Measurements from ENCODE around the gene MACROD2.

The MACROD2 gene

GRCh38 chr20:14512839-14513238 lies 517.5 kb downstream of the MACROD2 start:
- no peaks in the 10 kb centered on the region for H3K36me3 ChIP-seq (ENCODE audit: control insufficient read depth in 2 of 2, insufficient read depth in 2 of 2, low read length in 2 of 2)

GRCh38 chr20:14518648-14519047 lies 523.3 kb downstream of the MACROD2 start:
- Histone ChIP-seq H3K9ac (ENCODE audit: low read length in 2 of 2) (no peak overlapping the region), H3K9me3 (ENCODE audit: control insufficient read depth in 2 of 2, low read length in 2 of 2) (no peaks in the 10 kb centered on the region), H3K27me3 (ENCODE audit: control insufficient read depth in 1 of 2, insufficient read depth in 2 of 2, low read length in 2 of 2) (no peaks in the 10 kb centered on the region), H3K36me3 (ENCODE audit: control insufficient read depth in 2 of 2, insufficient read depth in 2 of 2, low read length in 2 of 2) (no peaks in the 10 kb centered on the region), H3K4me1 (ENCODE audit: control insufficient read depth, insufficient read depth, low read length) (no peaks in the 10 kb centered on the region), H3K4me3 (ENCODE audit: low read length in 2 of 2) (no peak overlapping the region), H3K27ac (ENCODE audit: low read length) (no peak overlapping the region)

More at GRCh38 chr20:14512839-14513238, 517.5 kb downstream of the MACROD2 start:
- Histone ChIP-seq H3K4me1 (ENCODE audit: control insufficient read depth, insufficient read depth, low read length) (no peaks in the 10 kb centered on the region), H3K9ac (ENCODE audit: low read length in 2 of 2) (no peak overlapping the region), H3K9me3 (ENCODE audit: control insufficient read depth in 2 of 2, low read length in 2 of 2) (no peaks in the 10 kb centered on the region), H3K4me3 (ENCODE audit: low read length in 2 of 2) (no peak overlapping the region), H3K27ac (ENCODE audit: low read length) (no peak overlapping the region), H3K27me3 (ENCODE audit: control insufficient read depth in 1 of 2, insufficient read depth in 2 of 2, low read length in 2 of 2) (no peaks in the 10 kb centered on the region)

GRCh38 chr20:14521016-14521415 lies 525.7 kb downstream of the MACROD2 start:
- H3K4me1 ChIP-seq (ENCODE audit: control insufficient read depth, insufficient read depth, low read length) = no peaks in the 10 kb centered on the region
- no peaks in the 10 kb centered on the region for H3K27me3 ChIP-seq (ENCODE audit: control insufficient read depth in 1 of 2, insufficient read depth in 2 of 2, low read length in 2 of 2)
- no peaks in the 10 kb centered on the region for H3K36me3 ChIP-seq (ENCODE audit: control insufficient read depth in 2 of 2, insufficient read depth in 2 of 2, low read length in 2 of 2)
- no peak overlapping the region for H3K9ac ChIP-seq (ENCODE audit: low read length in 2 of 2)
- no peaks in the 10 kb centered on the region for H3K9me3 ChIP-seq (ENCODE audit: control insufficient read depth in 2 of 2, low read length in 2 of 2)
- no peak overlapping the region for H3K27ac ChIP-seq (ENCODE audit: low read length)
- no peak overlapping the region for H3K4me3 ChIP-seq (ENCODE audit: low read length in 2 of 2)

GRCh38 chr20:14521436-14521835 lies 526.1 kb downstream of the MACROD2 start:
- no peaks in the 10 kb centered on the region for H3K27me3 ChIP-seq (ENCODE audit: control insufficient read depth in 1 of 2, insufficient read depth in 2 of 2, low read length in 2 of 2)
- no peak overlapping the region for H3K27ac ChIP-seq (ENCODE audit: low read length)
- no peaks in the 10 kb centered on the region for H3K36me3 ChIP-seq (ENCODE audit: control insufficient read depth in 2 of 2, insufficient read depth in 2 of 2, low read length in 2 of 2)
- no peak overlapping the region for H3K9ac ChIP-seq (ENCODE audit: low read length in 2 of 2)
- H3K9me3 ChIP-seq (ENCODE audit: control insufficient read depth in 2 of 2, low read length in 2 of 2) = no peaks in the 10 kb centered on the region
- H3K4me3 ChIP-seq (ENCODE audit: low read length in 2 of 2) = no peak overlapping the region
- no peaks in the 10 kb centered on the region for H3K4me1 ChIP-seq (ENCODE audit: control insufficient read depth, insufficient read depth, low read length)

GRCh38 chr20:14522595-14522994 lies 527.3 kb downstream of the MACROD2 start:
- no peaks in the 10 kb centered on the region for H3K9me3 ChIP-seq (ENCODE audit: control insufficient read depth in 2 of 2, low read length in 2 of 2)
- no peaks in the 10 kb centered on the region for H3K27me3 ChIP-seq (ENCODE audit: control insufficient read depth in 1 of 2, insufficient read depth in 2 of 2, low read length in 2 of 2)
- no peak overlapping the region for H3K27ac ChIP-seq (ENCODE audit: low read length)
- no peaks in the 10 kb centered on the region for H3K4me1 ChIP-seq (ENCODE audit: control insufficient read depth, insufficient read depth, low read length)
- H3K36me3 ChIP-seq (ENCODE audit: control insufficient read depth in 2 of 2, insufficient read depth in 2 of 2, low read length in 2 of 2) = no peaks in the 10 kb centered on the region
- H3K4me3 ChIP-seq (ENCODE audit: low read length in 2 of 2) = no peak overlapping the region
- H3K9ac ChIP-seq (ENCODE audit: low read length in 2 of 2) = no peak overlapping the region

- Histone ChIP-seq H3K4me3 (ENCODE audit: low read length in 2 of 2) (no peak overlapping the region), H3K27ac (ENCODE audit: low read length) (no peak overlapping the region), H3K9me3 (ENCODE audit: control insufficient read depth in 2 of 2, low read length in 2 of 2) (no peaks in the 10 kb centered on the region), H3K4me1 (ENCODE audit: control insufficient read depth, insufficient read depth, low read length) (no peaks in the 10 kb centered on the region), H3K9ac (ENCODE audit: low read length in 2 of 2) (no peak overlapping the region), H3K27me3 (ENCODE audit: control insufficient read depth in 1 of 2, insufficient read depth in 2 of 2, low read length in 2 of 2) (no peaks in the 10 kb centered on the region), H3K36me3 (ENCODE audit: control insufficient read depth in 2 of 2, insufficient read depth in 2 of 2, low read length in 2 of 2) (no peaks in the 10 kb centered on the region)
Measured at GRCh38 chr20:14523090-14523489, 527.8 kb downstream of the MACROD2 start.

GRCh38 chr20:14525426-14525825 lies 530.1 kb downstream of the MACROD2 start:
- Histone ChIP-seq H3K9me3 (ENCODE audit: control insufficient read depth in 2 of 2, low read length in 2 of 2) (no peaks in the 10 kb centered on the region), H3K27me3 (ENCODE audit: control insufficient read depth in 1 of 2, insufficient read depth in 2 of 2, low read length in 2 of 2) (no peaks in the 10 kb centered on the region), H3K4me3 (ENCODE audit: low read length in 2 of 2) (no peak overlapping the region), H3K36me3 (ENCODE audit: control insufficient read depth in 2 of 2, insufficient read depth in 2 of 2, low read length in 2 of 2) (no peaks in the 10 kb centered on the region), H3K27ac (ENCODE audit: low read length) (no peak overlapping the region), H3K4me1 (ENCODE audit: control insufficient read depth, insufficient read depth, low read length) (no peaks in the 10 kb centered on the region), H3K9ac (ENCODE audit: low read length in 2 of 2) (no peak overlapping the region)

GRCh38 chr20:14526891-14527290 lies 531.6 kb downstream of the MACROD2 start:
- H3K4me3 ChIP-seq (ENCODE audit: low read length in 2 of 2) = no peak overlapping the region
- no peak overlapping the region for H3K27ac ChIP-seq (ENCODE audit: low read length)
- no peak overlapping the region for H3K9ac ChIP-seq (ENCODE audit: low read length in 2 of 2)
- H3K4me1 ChIP-seq (ENCODE audit: control insufficient read depth, insufficient read depth, low read length) = no peaks in the 10 kb centered on the region
- H3K27me3 ChIP-seq (ENCODE audit: control insufficient read depth in 1 of 2, insufficient read depth in 2 of 2, low read length in 2 of 2) = no peaks in the 10 kb centered on the region
- H3K36me3 ChIP-seq (ENCODE audit: control insufficient read depth in 2 of 2, insufficient read depth in 2 of 2, low read length in 2 of 2) = no peaks in the 10 kb centered on the region
- H3K9me3 ChIP-seq (ENCODE audit: control insufficient read depth in 2 of 2, low read length in 2 of 2) = no peaks in the 10 kb centered on the region

GRCh38 chr20:14531786-14532185 lies 536.5 kb downstream of the MACROD2 start:
- H3K9me3 ChIP-seq (ENCODE audit: control insufficient read depth in 2 of 2, low read length in 2 of 2) = no peaks in the 10 kb centered on the region
- H3K4me1 ChIP-seq (ENCODE audit: control insufficient read depth, insufficient read depth, low read length) = no peaks in the 10 kb centered on the region
- H3K27me3 ChIP-seq (ENCODE audit: control insufficient read depth in 1 of 2, insufficient read depth in 2 of 2, low read length in 2 of 2) = no peaks in the 10 kb centered on the region
- no peaks in the 10 kb centered on the region for H3K36me3 ChIP-seq (ENCODE audit: control insufficient read depth in 2 of 2, insufficient read depth in 2 of 2, low read length in 2 of 2)
- H3K27ac ChIP-seq (ENCODE audit: low read length) = no peak overlapping the region
- no peak overlapping the region for H3K4me3 ChIP-seq (ENCODE audit: low read length in 2 of 2)
- H3K9ac ChIP-seq (ENCODE audit: low read length in 2 of 2) = no peak overlapping the region

- no peaks in the 10 kb centered on the region for H3K27me3 ChIP-seq (ENCODE audit: control insufficient read depth in 1 of 2, insufficient read depth in 2 of 2, low read length in 2 of 2)
- H3K27ac ChIP-seq (ENCODE audit: low read length) = no peak overlapping the region
- no peaks in the 10 kb centered on the region for H3K4me1 ChIP-seq (ENCODE audit: control insufficient read depth, insufficient read depth, low read length)
- no peaks in the 10 kb centered on the region for H3K9me3 ChIP-seq (ENCODE audit: control insufficient read depth in 2 of 2, low read length in 2 of 2)
- H3K36me3 ChIP-seq (ENCODE audit: control insufficient read depth in 2 of 2, insufficient read depth in 2 of 2, low read length in 2 of 2) = no peaks in the 10 kb centered on the region
- H3K4me3 ChIP-seq (ENCODE audit: low read length in 2 of 2) = no peak overlapping the region
- no peak overlapping the region for H3K9ac ChIP-seq (ENCODE audit: low read length in 2 of 2)
Measured at GRCh38 chr20:14536738-14537137, 541.4 kb downstream of the MACROD2 start.

- H3K27ac ChIP-seq (ENCODE audit: low read length) = no peak overlapping the region
- H3K4me3 ChIP-seq (ENCODE audit: low read length in 2 of 2) = no peak overlapping the region
- H3K27me3 ChIP-seq (ENCODE audit: control insufficient read depth in 1 of 2, insufficient read depth in 2 of 2, low read length in 2 of 2) = no peaks in the 10 kb centered on the region
- no peaks in the 10 kb centered on the region for H3K4me1 ChIP-seq (ENCODE audit: control insufficient read depth, insufficient read depth, low read length)
- no peaks in the 10 kb centered on the region for H3K9me3 ChIP-seq (ENCODE audit: control insufficient read depth in 2 of 2, low read length in 2 of 2)
- no peaks in the 10 kb centered on the region for H3K36me3 ChIP-seq (ENCODE audit: control insufficient read depth in 2 of 2, insufficient read depth in 2 of 2, low read length in 2 of 2)
- H3K9ac ChIP-seq (ENCODE audit: low read length in 2 of 2) = no peak overlapping the region
Measured at GRCh38 chr20:14538433-14538832, 543.1 kb downstream of the MACROD2 start.
